Cardiac muscle cell (in vitro differentiated cells and primary cell): ENCODE results near the gene LYPD6B. TPM values are rescaled to one million over a fixed set of nuclear protein-coding genes. Genes with fewer than 3 reads are reported as not detected.

ENCODE experiments used
- DNase-seq, 2 donors: peaks; one replicate each; pipeline versions ENCODE4 v3.0.0 to v3.0.0-alpha.2; 2010 to 2017; ENCODE audit warnings: low read depth in 1 of 2, low spot score in 1 of 2
- H3K27ac ChIP-seq: fragments of 200-600 bp; sonication (generic); 2 replicates; pipeline ENCODE4 v1.5.1; 2016
- H3K27me3 ChIP-seq: fragments of 200-600 bp; sonication (generic); 2 replicates; pipeline ENCODE4 v1.6.0; 2016; ENCODE audit warnings: control low read depth
- H3K36me3 ChIP-seq: fragments of 200-600 bp; sonication (generic); 2 replicates; pipeline ENCODE4 v1.5.1; 2016; ENCODE audit warnings: control low read depth
- H3K4me1 ChIP-seq: fragments of 200-600 bp; sonication (generic); 2 replicates; pipeline ENCODE4 v1.8.1; 2017; ENCODE audit warnings: low read depth, mild to moderate bottlenecking, mixed run types
- H3K4me3 ChIP-seq: fragments of 200-600 bp; sonication (generic); 2 replicates; pipeline ENCODE4 v1.5.1; 2016; ENCODE audit warnings: mild to moderate bottlenecking
- H3K9me3 ChIP-seq: fragments of 200-600 bp; sonication (generic); 2 replicates; pipeline ENCODE4 v1.5.1; 2017; ENCODE audit warnings: low read depth, mild to moderate bottlenecking, control low read depth
- CTCF ChIP-seq: IDR thresholded peaks from 2 replicates; pipeline ENCODE4 v1.5.1; 2012; ENCODE audit warnings: low read depth, mild to moderate bottlenecking, low read length
- polyA plus RNA-seq: library from polyadenylated mRNA; unstranded; fragments of >200 nt; fragmentation: Nextera tagmentation; extraction: Ambion mirVana; gene quantifications from 2 replicates; pipeline ENCODE4 v1.2.1, GENCODE V29; 2016
- total RNA-seq: library from RNA; depleted of rRNA; stranded (reverse); fragments of >200 nt; gene quantifications from 2 replicates; pipeline ENCODE4 v1.2.3, GENCODE V29; 2016

LYPD6B gene
- total and polyA plus RNA-seq, 2 experiments from 2014 or later, result 1.6 to 5.7 TPM

- Histone ChIP-seq H3K27me3 (no peaks in the 10 kb centered on the region), H3K36me3 (no peaks in the 10 kb centered on the region), H3K9me3 (no peaks in the 10 kb centered on the region), H3K4me1 (peaks cover 12% of the 10 kb centered on the region), H3K4me3 (no peak overlapping the region), H3K27ac (no peak overlapping the region)
- no peak for TF ChIP-seq CTCF
- no peak for DNase-seq
Observed at GRCh38 chr2:149020432-149020851, 18.1 kb upstream of the LYPD6B start.

DNA sequence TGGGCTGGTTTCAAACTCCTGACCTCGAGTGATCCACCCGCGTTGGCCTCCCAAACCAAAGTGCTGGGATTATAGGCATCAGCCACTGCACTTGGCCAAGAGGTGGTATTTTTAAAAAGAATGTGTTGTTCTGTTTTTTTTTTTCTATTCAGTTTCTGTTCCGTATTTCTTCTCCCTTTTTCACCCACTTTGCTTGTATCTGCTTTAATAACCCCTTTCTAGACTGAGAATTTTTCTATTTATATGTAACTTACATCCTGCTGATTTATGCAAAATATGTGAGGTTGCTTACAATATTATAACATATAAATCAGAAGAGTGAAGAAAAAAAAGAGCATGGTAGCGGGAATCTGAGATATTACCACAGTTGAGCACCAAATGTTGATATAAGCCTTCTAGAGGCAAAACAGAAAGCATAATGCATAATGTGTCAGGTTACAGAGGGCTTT is 17.2 kb upstream of the LYPD6B start:
- no peak for TF ChIP-seq CTCF
- Histone ChIP-seq H3K4me1 (peaks cover 4% of the 10 kb centered on the region), H3K9me3 (no peaks in the 10 kb centered on the region), H3K36me3 (no peaks in the 10 kb centered on the region), H3K27me3 (no peaks in the 10 kb centered on the region), H3K27ac (no peak overlapping the region), H3K4me3 (no peak overlapping the region)
- DNase-seq, result no peak

DNA sequence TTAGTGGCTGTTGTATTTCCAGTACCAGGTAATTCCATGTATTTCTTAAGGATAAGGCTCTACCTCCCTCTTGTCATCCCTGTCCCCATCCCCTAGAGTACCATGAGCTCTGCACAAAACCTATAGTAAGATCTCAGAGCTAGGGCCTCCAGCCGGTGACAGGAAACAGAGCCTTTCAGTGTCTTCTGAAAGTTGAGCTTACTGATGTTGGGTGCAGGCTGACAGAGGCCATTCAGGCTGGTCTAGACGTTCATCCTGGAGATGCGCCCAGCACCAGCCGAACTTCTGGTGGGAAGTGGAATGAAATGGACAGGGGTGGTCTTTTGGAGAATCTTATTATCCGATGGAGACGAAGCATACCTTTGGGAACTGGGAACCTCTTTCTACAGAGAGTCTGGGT is 16.7 kb upstream of the LYPD6B start:
- TF ChIP-seq CTCF, result no peak
- no peak overlapping the region for H3K4me3 ChIP-seq
- H3K27ac ChIP-seq, result no peak overlapping the region
- no peaks in the 10 kb centered on the region for H3K27me3 ChIP-seq
- H3K36me3 ChIP-seq, result no peaks in the 10 kb centered on the region
- H3K9me3 ChIP-seq, result no peaks in the 10 kb centered on the region
- H3K4me1 ChIP-seq, result peaks cover 4% of the 10 kb centered on the region
- DNase-seq, result no peak

GRCh38 chr2:149023091-149023490 is 15.4 kb upstream of the LYPD6B start:
- no peak overlapping the region for H3K27ac ChIP-seq
- no peak for TF ChIP-seq CTCF
- no peaks in the 10 kb centered on the region for H3K36me3 ChIP-seq
- no peaks in the 10 kb centered on the region for H3K27me3 ChIP-seq
- no peak overlapping the region for H3K4me3 ChIP-seq
- H3K9me3 ChIP-seq, result no peaks in the 10 kb centered on the region
- H3K4me1 ChIP-seq, result peaks cover 4% of the 10 kb centered on the region
- DNase-seq, result no peak

DNA sequence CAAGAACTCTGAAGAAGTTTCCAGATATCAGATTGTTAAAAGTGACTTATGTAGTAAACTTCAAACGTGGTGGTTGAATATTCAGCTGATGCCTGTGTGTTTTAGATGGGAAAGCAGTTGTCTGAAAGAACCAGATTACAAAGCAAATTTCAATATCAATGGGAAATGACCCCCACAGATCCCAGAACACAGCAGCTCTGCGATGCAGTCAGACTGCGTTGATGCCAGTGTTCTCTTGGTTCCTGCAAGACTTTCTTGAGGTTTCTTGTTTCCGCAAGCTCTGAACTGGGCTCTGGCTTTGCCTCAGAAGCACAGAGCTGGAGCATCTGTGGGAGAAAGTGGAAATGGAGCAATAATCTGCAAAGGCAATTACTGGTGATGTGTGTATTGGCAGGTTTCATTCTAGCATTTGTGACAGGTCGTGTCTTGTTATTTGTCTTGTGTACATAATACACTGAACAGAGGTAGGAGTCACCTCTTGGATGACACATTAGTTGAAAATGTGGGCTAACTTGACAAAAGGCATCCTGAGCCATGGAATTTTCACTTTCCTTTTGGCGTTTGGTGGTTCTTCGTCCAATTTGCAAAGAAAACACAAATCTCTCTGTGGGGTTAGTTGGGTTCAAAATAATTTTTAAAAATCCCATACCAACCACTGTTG is 10.8 kb upstream of the LYPD6B start:
- H3K36me3 ChIP-seq, result no peaks in the 10 kb centered on the region
- no peak overlapping the region for H3K4me3 ChIP-seq
- H3K27me3 ChIP-seq, result no peaks in the 10 kb centered on the region
- TF ChIP-seq CTCF, result no peak
- no peak for DNase-seq
- no peaks in the 10 kb centered on the region for H3K9me3 ChIP-seq
- no peaks in the 10 kb centered on the region for H3K4me1 ChIP-seq
- no peak overlapping the region for H3K27ac ChIP-seq
